GM12801 (cell line): Measurements from ENCODE around the gene LIMCH1.

Experiments
- CTCF ChIP-seq: IDR thresholded peaks from one replicate; pipeline ENCODE4 v1.5.1; 2011; ENCODE audit warnings: control low read depth; ENCODE audit not compliant: insufficient read length; ENCODE audit errors: extremely low read depth

Gene LIMCH1

GRCh38 chr4:41517747-41518146 is 20.2 kb upstream of the LIMCH1 start:
- TF ChIP-seq CTCF = no peak

GRCh38 chr4:41524425-41524824 is 13.5 kb upstream of the LIMCH1 start:
- no peak for TF ChIP-seq CTCF

GRCh38 chr4:41525129-41525528 is 12.8 kb upstream of the LIMCH1 start:
- no peak for TF ChIP-seq CTCF

GRCh38 chr4:41526628-41527027 is 11.3 kb upstream of the LIMCH1 start:
- TF ChIP-seq CTCF = no peak

GRCh38 chr4:41528512-41529205 is 9.3 kb upstream of the LIMCH1 start:
- no peak for TF ChIP-seq CTCF

GRCh38 chr4:41530741-41531140 is 7.2 kb upstream of the LIMCH1 start:
- no peak for TF ChIP-seq CTCF

- TF ChIP-seq CTCF = no peak
Observed at GRCh38 chr4:41532336-41532735, 5.6 kb upstream of the LIMCH1 start.
